ENCODE measurements around the gene DNM2.

DNM2 gene

DNA sequence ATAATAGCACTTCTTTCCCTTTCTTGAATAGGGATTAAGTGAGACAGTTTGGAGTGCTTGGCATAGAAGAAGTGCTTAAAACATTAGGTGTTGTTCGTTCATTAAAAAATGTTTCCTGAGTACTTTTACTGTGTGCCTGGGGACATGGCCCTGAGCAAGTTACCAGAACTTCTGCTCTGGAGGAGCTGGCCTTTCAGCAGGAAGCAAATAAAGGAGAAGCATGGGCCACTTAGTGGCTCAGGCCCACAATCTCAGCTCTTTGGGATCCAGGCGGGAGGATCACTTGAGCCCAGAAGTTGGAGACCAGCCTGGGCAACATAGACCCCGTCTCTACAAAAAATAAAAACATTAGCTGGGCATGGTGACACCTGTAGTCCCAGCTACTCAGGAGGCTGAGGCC, 5.7 kb downstream of the DNM2 start:
- no peak overlapping the region for H2AK5ac ChIP-seq (ENCODE audit: low read depth, low read length)
- DNase-seq (ENCODE audit: low spot score): no peak
- no CpG with 5 or more reads among the region's 3 CpGs for WGBS, 2 donors (ENCODE audit: extremely low coverage in 2 of 2, insufficient read length in 2 of 2, insufficient replicate concordance in 1 of 2)
- H4K8ac ChIP-seq (ENCODE audit: low read depth, low read length): no peak overlapping the region
- H3K4me1 ChIP-seq (ENCODE audit: control insufficient read depth in 2 of 2, insufficient read depth in 1 of 2, low read depth in 1 of 2, low read length in 2 of 2): peaks cover 7 to 12% of the 10 kb centered on the region in 2 donors
- H3K27ac ChIP-seq (replicated peaks; ENCODE audit: low read length): no peak overlapping the region
- no peak overlapping the region for H2BK5ac ChIP-seq (ENCODE audit: low read length)
- no peak overlapping the region for H3K23ac ChIP-seq (ENCODE audit: low read depth, low read length, poor library complexity)
- H4K91ac ChIP-seq (ENCODE audit: low read depth, low read length, poor library complexity): no peak overlapping the region
- no peaks in the 10 kb centered on the region for H3K9me3 ChIP-seq (replicated peaks in 1 of 2; ENCODE audit: control insufficient read depth in 2 of 2, insufficient read depth in 1 of 2, low read depth in 1 of 2, low read length in 2 of 2)
- H2BK120ac ChIP-seq (ENCODE audit: low read depth, low read length): no peak overlapping the region
- H3K4ac ChIP-seq (ENCODE audit: low read length): no peak overlapping the region
- peaks cover 19% of the 10 kb centered on the region for H3K79me1 ChIP-seq (ENCODE audit: low read depth, low read length)
- H3K14ac ChIP-seq (ENCODE audit: low read length): no peak overlapping the region
- H2BK12ac ChIP-seq (ENCODE audit: low read length): no peak overlapping the region
- H2AFZ ChIP-seq (ENCODE audit: low read length): no peak overlapping the region
- H3K36me3 ChIP-seq (replicated peaks in 1 of 2; ENCODE audit: control insufficient read depth in 2 of 2, insufficient read depth in 2 of 2, low read length in 2 of 2): peaks cover 4 to 27% of the 10 kb centered on the region in 2 donors
- no peak overlapping the region for H3K4me3 ChIP-seq (ENCODE audit: low read length in 2 of 2)
- no peak overlapping the region for H3K4me2 ChIP-seq (ENCODE audit: insufficient read depth, low read length, poor library complexity, severe bottlenecking)
- no peaks in the 10 kb centered on the region for H3K27me3 ChIP-seq (ENCODE audit: control insufficient read depth in 3 of 3, insufficient read depth in 3 of 3, low read depth in 1 of 3, low read length in 3 of 3)
- H3K9ac ChIP-seq (ENCODE audit: low read depth, low read length, poor library complexity): no peak overlapping the region
- no peak overlapping the region for H3K18ac ChIP-seq (ENCODE audit: low read length)
- no peak overlapping the region for H2BK15ac ChIP-seq (ENCODE audit: low read length)

DNA sequence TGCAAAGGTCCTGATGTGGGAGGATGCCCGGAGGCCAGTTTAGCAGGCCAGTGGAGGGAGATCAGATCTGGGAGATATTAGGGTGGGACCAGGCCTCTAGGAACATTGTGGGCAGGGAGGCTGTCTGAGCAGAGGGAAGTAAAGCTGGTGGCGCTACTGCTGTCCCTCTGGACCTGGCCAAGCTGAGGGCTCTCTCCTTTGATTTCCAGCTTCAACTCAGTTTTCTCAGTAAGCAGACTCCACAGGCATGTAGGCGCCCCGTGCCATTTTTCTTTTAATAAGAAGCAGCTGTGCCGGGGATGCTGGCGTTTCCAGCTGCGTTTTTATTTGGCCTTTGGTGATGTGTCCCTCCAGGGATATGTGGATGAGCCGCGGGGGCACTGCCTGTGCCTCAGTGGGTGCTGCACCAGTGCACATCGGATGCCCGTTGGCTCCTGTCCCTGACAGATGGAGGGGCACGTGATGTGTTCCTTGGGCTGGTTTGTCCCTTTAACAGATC, 6.7 kb downstream of the DNM2 start:
- H2AFZ ChIP-seq (ENCODE audit: low read length): no peak overlapping the region
- no CpG with 5 or more reads among the region's 12 CpGs for WGBS, 2 donors (ENCODE audit: extremely low coverage in 2 of 2, insufficient read length in 2 of 2, insufficient replicate concordance in 1 of 2)
- no peak overlapping the region for H3K27ac ChIP-seq (replicated peaks; ENCODE audit: low read length)
- H2BK15ac ChIP-seq (ENCODE audit: low read length): no peak overlapping the region
- no peak for DNase-seq (ENCODE audit: low spot score)
- H3K14ac ChIP-seq (ENCODE audit: low read length): no peak overlapping the region
- H3K27me3 ChIP-seq (ENCODE audit: control insufficient read depth in 3 of 3, insufficient read depth in 3 of 3, low read depth in 1 of 3, low read length in 3 of 3): no peaks in the 10 kb centered on the region
- no peak overlapping the region for H2AK5ac ChIP-seq (ENCODE audit: low read depth, low read length)
- H3K4me2 ChIP-seq (ENCODE audit: insufficient read depth, low read length, poor library complexity, severe bottlenecking): no peak overlapping the region
- no peak overlapping the region for H3K4me3 ChIP-seq (ENCODE audit: low read length in 2 of 2)
- H2BK120ac ChIP-seq (ENCODE audit: low read depth, low read length): no peak overlapping the region
- no peaks in the 10 kb centered on the region for H3K9me3 ChIP-seq (replicated peaks in 1 of 2; ENCODE audit: control insufficient read depth in 2 of 2, insufficient read depth in 1 of 2, low read depth in 1 of 2, low read length in 2 of 2)
- no peak overlapping the region for H4K8ac ChIP-seq (ENCODE audit: low read depth, low read length)
- peaks cover 7 to 26% of the 10 kb centered on the region in 2 donors for H3K36me3 ChIP-seq (replicated peaks in 1 of 2; ENCODE audit: control insufficient read depth in 2 of 2, insufficient read depth in 2 of 2, low read length in 2 of 2)
- H3K18ac ChIP-seq (ENCODE audit: low read length): no peak overlapping the region
- no peak overlapping the region for H3K23ac ChIP-seq (ENCODE audit: low read depth, low read length, poor library complexity)
- no peak overlapping the region for H2BK12ac ChIP-seq (ENCODE audit: low read length)
- H3K79me1 ChIP-seq (ENCODE audit: low read depth, low read length): peaks cover 16% of the 10 kb centered on the region
- H3K4ac ChIP-seq (ENCODE audit: low read length): no peak overlapping the region
- H4K91ac ChIP-seq (ENCODE audit: low read depth, low read length, poor library complexity): no peak overlapping the region
- H3K4me1 ChIP-seq (ENCODE audit: control insufficient read depth in 2 of 2, insufficient read depth in 1 of 2, low read depth in 1 of 2, low read length in 2 of 2): peaks cover under 1 to 2% of the 10 kb centered on the region in 2 donors
- no peak overlapping the region for H2BK5ac ChIP-seq (ENCODE audit: low read length)
- no peak overlapping the region for H3K9ac ChIP-seq (ENCODE audit: low read depth, low read length, poor library complexity)

DNA sequence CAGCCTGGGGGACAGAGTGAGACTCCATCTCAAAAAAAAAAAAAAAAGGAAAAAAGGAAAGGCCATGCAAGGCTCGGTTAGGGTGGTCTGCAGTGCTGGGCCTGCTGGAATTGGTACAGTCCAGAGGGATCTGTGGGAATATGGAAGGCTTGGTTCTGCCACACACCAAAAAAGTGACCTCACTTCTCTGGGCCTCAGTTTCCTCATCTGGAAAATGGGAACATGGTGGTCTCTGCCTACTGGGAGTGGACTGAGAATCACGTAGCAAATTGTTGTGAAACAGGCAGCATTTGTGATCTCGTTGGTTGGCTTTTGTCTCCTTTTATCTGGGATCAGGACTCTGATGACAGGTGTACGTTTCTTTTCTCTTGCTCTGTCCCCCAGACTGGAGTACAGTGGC, 7.5 kb downstream of the DNM2 start:
- Histone ChIP-seq H3K4me1 (ENCODE audit: control insufficient read depth in 2 of 2, insufficient read depth in 1 of 2, low read depth in 1 of 2, low read length in 2 of 2) (no peaks in the 10 kb centered on the region), H3K27me3 (ENCODE audit: control insufficient read depth in 3 of 3, insufficient read depth in 3 of 3, low read depth in 1 of 3, low read length in 3 of 3) (no peaks in the 10 kb centered on the region), H4K91ac (ENCODE audit: low read depth, low read length, poor library complexity) (no peak overlapping the region), H2BK15ac (ENCODE audit: low read length) (no peak overlapping the region), H3K27ac (replicated peaks; ENCODE audit: low read length) (no peak overlapping the region), H2AFZ (ENCODE audit: low read length) (no peak overlapping the region), H3K14ac (ENCODE audit: low read length) (no peak overlapping the region), H3K9ac (ENCODE audit: low read depth, low read length, poor library complexity) (no peak overlapping the region), H4K8ac (ENCODE audit: low read depth, low read length) (no peak overlapping the region), H3K23ac (ENCODE audit: low read depth, low read length, poor library complexity) (no peak overlapping the region), H3K36me3 (replicated peaks in 1 of 2; ENCODE audit: control insufficient read depth in 2 of 2, insufficient read depth in 2 of 2, low read length in 2 of 2) (peaks cover 7 to 22% of the 10 kb centered on the region in 2 donors), H2AK5ac (ENCODE audit: low read depth, low read length) (no peak overlapping the region), H2BK120ac (ENCODE audit: low read depth, low read length) (no peak overlapping the region), H3K79me1 (ENCODE audit: low read depth, low read length) (peaks cover 18% of the 10 kb centered on the region), H3K4me3 (ENCODE audit: low read length in 2 of 2) (no peak overlapping the region), H3K4ac (ENCODE audit: low read length) (no peak overlapping the region), H2BK12ac (ENCODE audit: low read length) (no peak overlapping the region), H3K4me2 (ENCODE audit: insufficient read depth, low read length, poor library complexity, severe bottlenecking) (no peak overlapping the region), H3K18ac (ENCODE audit: low read length) (no peak overlapping the region), H3K9me3 (replicated peaks in 1 of 2; ENCODE audit: control insufficient read depth in 2 of 2, insufficient read depth in 1 of 2, low read depth in 1 of 2, low read length in 2 of 2) (no peaks in the 10 kb centered on the region), H2BK5ac (ENCODE audit: low read length) (no peak overlapping the region)
- DNase-seq (ENCODE audit: low spot score): no peak
- WGBS, 2 donors (ENCODE audit: extremely low coverage in 2 of 2, insufficient read length in 2 of 2, insufficient replicate concordance in 1 of 2): no CpG with 5 or more reads among the region's 4 CpGs

GRCh38 chr19:10726268-10726667, 8.4 kb downstream of the DNM2 start:
- H3K4me1 ChIP-seq (ENCODE audit: control insufficient read depth in 2 of 2, insufficient read depth in 1 of 2, low read depth in 1 of 2, low read length in 2 of 2): no peaks in the 10 kb centered on the region
- H4K91ac ChIP-seq (ENCODE audit: low read depth, low read length, poor library complexity): no peak overlapping the region
- peaks cover 7 to 16% of the 10 kb centered on the region in 2 donors for H3K36me3 ChIP-seq (replicated peaks in 1 of 2; ENCODE audit: control insufficient read depth in 2 of 2, insufficient read depth in 2 of 2, low read length in 2 of 2)
- H2AK5ac ChIP-seq (ENCODE audit: low read depth, low read length): no peak overlapping the region
- no peak overlapping the region for H2BK120ac ChIP-seq (ENCODE audit: low read depth, low read length)
- H2AFZ ChIP-seq (ENCODE audit: low read length): no peak overlapping the region
- peaks cover 16% of the 10 kb centered on the region for H3K79me1 ChIP-seq (ENCODE audit: low read depth, low read length)
- no peak overlapping the region for H3K4ac ChIP-seq (ENCODE audit: low read length)
- H3K14ac ChIP-seq (ENCODE audit: low read length): no peak overlapping the region
- no peak overlapping the region for H3K23ac ChIP-seq (ENCODE audit: low read depth, low read length, poor library complexity)
- DNase-seq (ENCODE audit: low spot score): no peak
- H2BK15ac ChIP-seq (ENCODE audit: low read length): no peak overlapping the region
- no peak overlapping the region for H2BK12ac ChIP-seq (ENCODE audit: low read length)
- no peaks in the 10 kb centered on the region for H3K27me3 ChIP-seq (ENCODE audit: control insufficient read depth in 3 of 3, insufficient read depth in 3 of 3, low read depth in 1 of 3, low read length in 3 of 3)
- no peak overlapping the region for H3K4me2 ChIP-seq (ENCODE audit: insufficient read depth, low read length, poor library complexity, severe bottlenecking)
- no peak overlapping the region for H3K18ac ChIP-seq (ENCODE audit: low read length)
- WGBS, 2 donors (ENCODE audit: extremely low coverage in 2 of 2, insufficient read length in 2 of 2, insufficient replicate concordance in 1 of 2): no CpG with 5 or more reads among the region's 10 CpGs
- no peak overlapping the region for H3K4me3 ChIP-seq (ENCODE audit: low read length in 2 of 2)
- H3K9ac ChIP-seq (ENCODE audit: low read depth, low read length, poor library complexity): no peak overlapping the region
- H3K27ac ChIP-seq (replicated peaks; ENCODE audit: low read length): no peak overlapping the region
- H3K9me3 ChIP-seq (replicated peaks in 1 of 2; ENCODE audit: control insufficient read depth in 2 of 2, insufficient read depth in 1 of 2, low read depth in 1 of 2, low read length in 2 of 2): no peaks in the 10 kb centered on the region
- H2BK5ac ChIP-seq (ENCODE audit: low read length): no peak overlapping the region
- H4K8ac ChIP-seq (ENCODE audit: low read depth, low read length): no peak overlapping the region

All from neuronal stem cell (in vitro differentiated cells).